Stimulated activated CD4-positive, alpha-beta T cell treated with anti-CD3 and anti-CD28 coated beads, Interleukin-1b, Interleukin-23, amount 100 ng/mL, for 4 hours (primary cell): Measurements from ENCODE around the gene PSENEN.
"Not testable (repeated sequence)": the region's sequence is repeated elsewhere in the genome, so short reads cannot be mapped to it uniquely, and the experiment has no call there.

ENCODE experiments used
- DNase-seq, 2 donors: peaks; one replicate each; pipeline ENCODE4 v3.0.0-alpha.2; 2020; ENCODE audit warnings: low read depth in 2 of 2

Gene PSENEN

GRCh38 chr19:35751839-35752745, 6.6 kb downstream of the PSENEN start:
- DNase-seq: no peak

- DNase-seq: no peak
These were observed 7.4 kb downstream of the PSENEN start for GRCh38 chr19:35752746-35753350.

- DNase-seq: no peak
These were observed 8.4 kb downstream of the PSENEN start for GRCh38 chr19:35753634-35754369.

GRCh38 chr19:35754370-35755130, 9.1 kb downstream of the PSENEN start:
- DNase-seq: no peak

- no peak for DNase-seq
These were observed 9.7 kb downstream of the PSENEN start for GRCh38 chr19:35755131-35755549.

- peak; percentile 54 to 55 for DNase-seq
These were observed 10.3 kb downstream of the PSENEN start for GRCh38 chr19:35755550-35756376.

GRCh38 chr19:35756377-35757230, 11.2 kb downstream of the PSENEN start, which contains the start of gene HSPB6:
Gene HSPB6 (minus strand): TSS chr19:35757029. CDS start chr19:35757008, 21 bp downstream.
- DNase-seq: no peak

GRCh38 chr19:35757231-35757748, 11.8 kb downstream of the PSENEN start:
- no peak for DNase-seq

- peak; percentile 93 to 94 for DNase-seq
These were observed 12.5 kb downstream of the PSENEN start, which contains the start of gene PROSER3 for GRCh38 chr19:35757749-35758608. Gene PROSER3 (plus strand): TSS chr19:35758176. CDS start chr19:35758216, 40 bp downstream.

- no peak for DNase-seq
These were observed 14.2 kb downstream of the PSENEN start for GRCh38 chr19:35759697-35760096.

GRCh38 chr19:35760711-35761349, 15.4 kb downstream of the PSENEN start:
- DNase-seq: no peak

- DNase-seq: no peak
These were observed 19.2 kb downstream of the PSENEN start for GRCh38 chr19:35764432-35765315.

- no peak for DNase-seq
These were observed 21.2 kb downstream of the PSENEN start for GRCh38 chr19:35766571-35767104.

GRCh38 chr19:35767288-35768081, 22.0 kb downstream of the PSENEN start:
- no peak for DNase-seq

GRCh38 chr19:35768082-35768421, 22.6 kb downstream of the PSENEN start:
- DNase-seq: no peak

GRCh38 chr19:35772362-35772761, 26.9 kb downstream of the PSENEN start:
- not testable (repeated sequence) for DNase-seq
